Brain microvascular endothelial cell (primary cell): ENCODE measurements around the gene IL1RL1.

ENCODE experiments used
- DNase-seq: peaks from one replicate; pipeline ENCODE4 v3.0.0-alpha.2; 2020
- H3K27ac ChIP-seq: fragments of 250-450 bp; sonication (Bioruptor Pico); 2 replicates; pipeline ENCODE4 v1.5.1; 2020; ENCODE audit warnings: mild to moderate bottlenecking, moderate library complexity
- H3K27me3 ChIP-seq: fragments of 250-450 bp; sonication (Bioruptor Pico); replicated peaks from 2 replicates; pipeline ENCODE4 v1.5.1; 2020; ENCODE audit warnings: mild to moderate bottlenecking
- H3K36me3 ChIP-seq: fragments of 250-450 bp; sonication (Bioruptor Pico); replicated peaks from 2 replicates; pipeline ENCODE4 v1.5.1; 2020; ENCODE audit warnings: mild to moderate bottlenecking
- H3K4me3 ChIP-seq: 2 replicates; pipeline ENCODE4 v1.5.1; 2011; ENCODE audit warnings: low read depth, mild to moderate bottlenecking, control low read depth, low read length, moderate library complexity
- in situ Hi-C: cut with HindIII; loops from 2 replicates; pipeline ENCODE4 v1.10.0; 2017; ENCODE audit warnings: low sequenced_read_pairs, low pct_ligation_motif_present
- TF ChIP-seq, protein P1 (sequence below): IDR thresholded peaks from 2 replicates; pipeline ENCODE4 v1.5.1; 2011; ENCODE audit warnings: low read depth, mild to moderate bottlenecking, moderate library complexity, low read length, control low read depth, inconsistent platforms; ENCODE audit errors: missing control alignments

Gene IL1RL1

DNA sequence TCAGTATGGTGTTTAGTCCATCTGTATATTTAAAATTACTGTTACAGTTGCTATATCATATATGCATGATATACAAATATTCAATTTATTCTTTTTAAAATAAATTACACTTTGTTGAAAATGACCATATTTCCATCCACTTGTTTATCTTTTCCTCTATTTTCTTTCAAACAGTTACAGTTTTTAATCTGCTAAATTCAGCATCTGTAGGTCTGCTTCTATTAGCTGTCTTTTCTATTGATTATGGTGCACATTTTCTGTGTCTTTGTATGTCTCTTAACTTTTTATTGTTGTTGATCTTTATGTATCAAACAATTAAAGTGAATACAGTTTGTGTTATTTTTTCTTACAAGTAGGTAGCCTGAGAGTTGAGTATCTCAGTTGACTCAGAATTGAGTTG is 72.4 kb downstream of the IL1RL1 start:
- no peaks in the 10 kb centered on the region for H3K36me3 ChIP-seq
- no peaks in the 10 kb centered on the region for H3K27me3 ChIP-seq
- TF ChIP-seq, protein P1, sequence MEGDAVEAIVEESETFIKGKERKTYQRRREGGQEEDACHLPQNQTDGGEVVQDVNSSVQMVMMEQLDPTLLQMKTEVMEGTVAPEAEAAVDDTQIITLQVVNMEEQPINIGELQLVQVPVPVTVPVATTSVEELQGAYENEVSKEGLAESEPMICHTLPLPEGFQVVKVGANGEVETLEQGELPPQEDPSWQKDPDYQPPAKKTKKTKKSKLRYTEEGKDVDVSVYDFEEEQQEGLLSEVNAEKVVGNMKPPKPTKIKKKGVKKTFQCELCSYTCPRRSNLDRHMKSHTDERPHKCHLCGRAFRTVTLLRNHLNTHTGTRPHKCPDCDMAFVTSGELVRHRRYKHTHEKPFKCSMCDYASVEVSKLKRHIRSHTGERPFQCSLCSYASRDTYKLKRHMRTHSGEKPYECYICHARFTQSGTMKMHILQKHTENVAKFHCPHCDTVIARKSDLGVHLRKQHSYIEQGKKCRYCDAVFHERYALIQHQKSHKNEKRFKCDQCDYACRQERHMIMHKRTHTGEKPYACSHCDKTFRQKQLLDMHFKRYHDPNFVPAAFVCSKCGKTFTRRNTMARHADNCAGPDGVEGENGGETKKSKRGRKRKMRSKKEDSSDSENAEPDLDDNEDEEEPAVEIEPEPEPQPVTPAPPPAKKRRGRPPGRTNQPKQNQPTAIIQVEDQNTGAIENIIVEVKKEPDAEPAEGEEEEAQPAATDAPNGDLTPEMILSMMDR: no peak
- H3K4me3 ChIP-seq: no peak overlapping the region
- in situ Hi-C loops: no loop called here
- H3K27ac ChIP-seq: no peak overlapping the region
- no peak for DNase-seq

DNA sequence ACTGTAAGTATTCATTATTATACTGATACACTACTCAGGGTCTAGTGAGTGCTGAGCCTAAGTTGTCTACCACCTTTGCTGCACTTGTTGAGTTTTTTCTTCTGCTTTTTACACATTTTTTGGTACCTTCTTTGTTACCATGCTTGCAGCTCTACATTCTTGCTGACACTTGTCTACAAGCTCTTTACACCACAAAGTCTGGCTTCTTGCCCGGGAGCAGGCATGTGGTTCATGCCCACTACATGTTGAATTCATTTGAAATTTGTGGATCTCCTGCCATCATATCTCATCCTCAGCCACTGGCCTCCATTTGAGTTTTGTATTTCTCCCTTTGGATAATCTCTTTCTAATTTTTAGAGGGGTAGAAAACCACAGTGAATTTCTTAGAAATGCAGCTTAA is 74.2 kb downstream of the IL1RL1 start:
- no peak for DNase-seq
- Histone ChIP-seq H3K4me3 (no peak overlapping the region), H3K27ac (no peak overlapping the region), H3K27me3 (no peaks in the 10 kb centered on the region), H3K36me3 (no peaks in the 10 kb centered on the region)
- TF ChIP-seq, protein P1: no peak
- in situ Hi-C loops: no loop called here

DNA sequence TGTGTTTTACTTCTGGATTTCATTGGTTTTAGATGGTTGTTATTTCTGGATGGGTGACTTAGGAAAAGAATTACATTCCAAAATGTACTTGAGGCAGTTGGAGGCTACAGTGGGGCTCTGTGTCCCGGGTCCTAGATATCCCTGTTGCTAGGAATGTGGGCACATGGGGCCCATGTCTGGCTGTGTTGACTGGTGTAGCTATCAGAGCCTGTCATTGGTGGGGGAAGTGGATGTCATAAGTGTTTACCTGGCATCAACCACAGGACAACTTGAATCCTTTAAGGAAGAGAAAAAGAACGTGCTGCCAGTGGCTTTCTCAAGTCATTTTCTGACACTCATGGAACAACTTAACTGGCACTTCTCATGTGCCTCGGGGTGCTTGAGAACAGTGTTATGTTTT is 74.6 kb downstream of the IL1RL1 start:
- in situ Hi-C loops: no loop called here
- Histone ChIP-seq H3K27me3 (no peaks in the 10 kb centered on the region), H3K4me3 (no peak overlapping the region), H3K27ac (no peak overlapping the region), H3K36me3 (no peaks in the 10 kb centered on the region)
- no peak for DNase-seq
- TF ChIP-seq, protein P1: no peak

DNA sequence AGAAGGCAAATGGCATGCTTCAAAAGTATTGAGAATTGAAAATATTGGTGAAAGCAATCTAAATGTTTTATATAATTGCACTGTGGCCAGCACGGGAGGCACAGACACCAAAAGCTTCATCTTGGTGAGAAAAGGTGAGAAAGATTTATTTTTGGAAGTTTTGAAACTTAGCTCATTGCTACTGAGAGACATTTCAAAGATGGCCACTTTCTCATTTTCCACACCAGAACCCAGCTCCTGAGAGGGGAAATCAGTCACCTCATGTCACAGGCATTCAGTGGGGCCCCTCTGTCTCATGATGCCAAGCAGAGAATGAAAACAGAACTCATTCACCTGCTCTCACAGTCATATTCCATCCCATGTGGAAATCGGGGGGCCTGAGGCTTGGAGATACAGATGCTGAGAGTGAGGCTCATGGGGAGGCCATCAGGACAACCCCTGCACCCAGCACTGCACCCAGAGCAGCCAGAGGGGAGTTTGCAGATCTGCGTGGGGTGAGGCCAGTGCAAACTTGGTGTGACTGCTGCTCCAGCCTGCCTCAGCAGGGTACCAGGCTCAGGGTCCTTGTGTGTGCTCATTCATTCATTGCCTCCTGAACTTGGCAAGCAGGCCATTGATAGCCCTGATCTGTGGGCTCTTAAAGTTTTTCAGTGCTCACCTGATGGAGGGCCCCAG is 75.6 kb downstream of the IL1RL1 start:
- in situ Hi-C loops: no loop called here
- DNase-seq: no peak
- H3K27ac ChIP-seq: no peak overlapping the region
- H3K4me3 ChIP-seq: no peak overlapping the region
- no peaks in the 10 kb centered on the region for H3K27me3 ChIP-seq
- TF ChIP-seq, protein P1: no peak
- H3K36me3 ChIP-seq: no peaks in the 10 kb centered on the region

DNA sequence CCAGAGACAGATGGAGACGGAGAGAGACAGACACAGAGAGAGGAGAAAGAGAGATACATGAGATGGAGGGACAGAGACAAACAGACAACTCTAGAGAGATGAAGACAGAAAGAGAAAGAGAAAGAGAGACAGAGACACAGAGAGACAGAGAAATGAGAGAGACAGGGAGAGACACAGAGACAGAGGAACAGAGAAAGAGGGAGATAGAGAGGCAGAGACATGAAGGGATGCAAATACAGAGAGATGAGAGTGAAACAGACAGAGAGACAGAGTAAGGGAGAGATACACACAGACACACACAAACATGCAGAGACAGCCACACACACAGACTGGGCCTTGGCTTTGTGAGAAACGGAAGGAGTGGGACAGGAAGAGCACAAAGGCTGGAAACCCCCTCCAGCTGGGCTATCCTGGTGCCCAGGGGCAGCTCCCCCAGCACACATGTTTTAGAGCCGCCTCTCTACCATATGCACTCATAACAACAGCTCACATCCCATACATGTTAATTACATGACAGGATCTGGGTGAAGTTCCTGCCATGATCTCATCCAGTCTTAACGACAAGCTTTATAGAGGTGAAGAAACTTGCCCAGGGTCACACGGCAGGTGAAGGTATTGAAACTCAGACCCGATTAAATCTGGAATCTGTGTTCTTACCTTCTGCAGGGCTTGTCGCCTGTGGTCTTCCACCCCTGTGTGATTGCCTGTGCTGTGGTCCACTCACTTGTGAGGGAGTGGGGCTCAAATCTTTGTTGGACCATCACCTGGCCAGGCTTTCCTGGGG is 76.6 kb downstream of the IL1RL1 start:
- no peak for DNase-seq
- in situ Hi-C loops: no loop called here
- Histone ChIP-seq H3K4me3 (no peak overlapping the region), H3K36me3 (no peaks in the 10 kb centered on the region), H3K27me3 (no peaks in the 10 kb centered on the region), H3K27ac (no peak overlapping the region)
- TF ChIP-seq, protein P1: no peak

DNA sequence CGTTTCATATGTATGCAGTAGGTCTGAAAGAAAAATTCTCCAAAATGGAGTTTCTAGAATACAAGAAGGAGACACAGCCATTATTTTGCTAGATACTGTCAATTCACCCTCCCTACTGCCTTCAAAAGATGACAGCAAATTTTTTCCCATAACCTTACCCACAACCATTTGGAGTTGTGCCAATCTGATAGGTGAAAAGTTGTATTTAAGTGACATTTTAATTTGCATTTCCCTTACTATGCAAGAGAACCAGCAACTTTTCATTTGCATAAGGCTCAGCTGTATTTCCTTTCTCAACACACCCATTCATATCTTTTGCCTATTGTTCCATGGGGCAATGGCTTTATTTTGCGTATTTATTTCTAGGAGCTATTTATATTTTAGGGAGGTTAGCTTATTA is 80.2 kb downstream of the IL1RL1 start:
- Histone ChIP-seq H3K36me3 (no peaks in the 10 kb centered on the region), H3K27ac (no peak overlapping the region), H3K27me3 (no peaks in the 10 kb centered on the region), H3K4me3 (no peak overlapping the region)
- TF ChIP-seq, protein P1: no peak
- in situ Hi-C loops: no loop called here
- no peak for DNase-seq
